ENCODE results near the gene NELFA.

DNA sequence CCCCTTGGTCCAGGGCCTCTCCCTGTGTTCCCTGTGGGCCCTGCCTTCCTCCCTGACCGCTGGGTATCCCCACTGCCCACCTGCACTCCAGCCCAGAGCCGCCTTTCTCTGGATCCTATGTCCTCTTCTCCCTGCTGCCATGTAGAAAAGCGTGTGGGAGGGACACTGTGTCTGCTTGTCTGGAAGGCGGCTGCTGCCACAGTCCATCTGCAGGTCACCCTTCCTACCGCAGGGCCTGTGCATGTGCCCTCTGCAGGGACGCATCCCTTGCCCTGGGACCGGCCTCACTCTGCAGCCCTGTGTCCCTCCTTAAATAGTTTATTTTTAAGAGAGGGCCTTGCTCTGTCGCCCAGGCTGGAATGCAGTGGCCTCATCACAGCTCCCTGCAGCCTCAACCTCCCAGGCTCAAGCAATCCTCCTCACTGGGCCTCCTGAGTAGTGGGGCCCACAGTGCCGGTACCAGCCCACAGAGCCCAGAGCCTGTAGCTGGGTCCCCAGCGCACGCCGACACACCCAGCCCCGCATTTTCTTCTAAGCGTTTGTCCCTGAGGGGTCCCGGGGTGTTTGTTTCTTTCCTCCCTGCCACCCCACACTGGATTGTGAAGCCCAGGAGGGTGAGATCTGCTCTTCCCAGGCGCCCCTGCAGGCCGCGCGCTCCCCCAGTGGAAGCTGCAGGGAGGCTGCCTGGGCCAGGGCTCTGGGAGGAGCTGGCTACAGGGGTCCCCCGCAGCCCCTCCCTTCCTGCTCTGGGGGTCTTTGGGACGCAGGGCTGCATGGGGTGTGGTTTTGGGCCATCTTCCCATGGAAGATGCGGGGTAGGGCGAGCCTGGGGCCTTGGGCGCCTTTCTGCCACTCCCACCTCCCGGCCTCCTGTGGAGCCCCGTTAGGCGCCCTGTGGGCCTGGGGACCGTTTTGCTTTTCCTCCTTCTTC, 37.5 kb upstream of the NELFA start:
- TF ChIP-seq CTCF (IDR thresholded peaks at IDR 0.05) (no peak), POLR2A (IDR thresholded peaks at IDR 0.05) (no peak), POLR2AphosphoS5 (IDR thresholded peaks at IDR 0.05) (no peak), EP300 (IDR thresholded peaks at IDR 0.05) (no peak)
